HepG2 (cell line): ENCODE data around the gene DDAH2. TPM values are rescaled to one million over a fixed set of nuclear protein-coding genes. Genes with fewer than 3 reads are reported as not detected.

Experiments used
- DNMT3B ChIP-seq: conservative IDR thresholded peaks from 2 replicates; pipeline ENCODE4 v1.6.1; 2016; ENCODE audit warnings: missing biosample characterization, control low read depth
- KDM2A ChIP-seq: sonication (generic); formaldehyde crosslinking; IDR thresholded peaks from 2 replicates; pipeline ENCODE4 v1.4.0; 2020; ENCODE audit warnings: low read depth, missing genetic modification reagents, borderline replicate concordance
- MAFF ChIP-seq: IDR thresholded peaks from 2 replicates; pipeline ENCODE4 v1.6.1; 2011; ENCODE audit warnings: low read depth, low read length, improper control_type of control experiment
- MATR3 ChIP-seq: sonication (generic); formaldehyde crosslinking; IDR thresholded peaks from 2 replicates; pipeline ENCODE4 v1.4.0; 2020; ENCODE audit warnings: missing genetic modification reagents
- NR0B2 ChIP-seq: sonication (generic); formaldehyde crosslinking; IDR thresholded peaks from 2 replicates; pipeline ENCODE4 v1.4.0; 2020; ENCODE audit warnings: mild to moderate bottlenecking, missing genetic modification reagents
- ZNF142 ChIP-seq: sonication (generic); formaldehyde crosslinking; IDR thresholded peaks from 2 replicates; pipeline ENCODE4 v1.4.0; 2020; ENCODE audit warnings: missing genetic modification reagents
- ZSCAN31 ChIP-seq: sonication (generic); formaldehyde crosslinking; IDR thresholded peaks from 2 replicates; pipeline ENCODE4 v1.5.0; 2020; ENCODE audit warnings: low read depth, mild to moderate bottlenecking, missing genetic modification reagents
- polyA plus RNA-seq, 8 experiments: library from polyadenylated mRNA; depleted of rRNA in 3 of 8; stranded (reverse) in 7 of 8; unstranded in 1 of 8; fragments of >200 nt; fragmentation: Illumina TruSeq in 4 of 8; extraction: Trizol in 4 of 8; gene quantifications; 2 replicates each; pipeline versions ENCODE4 v1.2.1 to v1.2.3, GENCODE V29; 2011 to 2016; ENCODE audit warnings: low read depth in 4 of 8, missing spikeins in 1 of 8, mixed read lengths in 1 of 8; ENCODE audit not compliant: insufficient read depth in 1 of 8
- total RNA-seq, 5 experiments: library from RNA; depleted of rRNA; stranded (reverse); fragments of >200 nt; fragmentation: Illumina TruSeq; extraction: Trizol; gene quantifications; 2 replicates each; pipeline ENCODE4 v1.2.3, GENCODE V29; 2016; ENCODE audit warnings: low read depth in 1 of 5

The DDAH2 gene
- total and polyA plus RNA-seq, 2 of the 13 experiments (the other 11 are each of a cell fraction or from before 2014, with no cell fraction given) = 16.4 to 21.1 TPM

- TF ChIP-seq ZNF142 (no peak), KDM2A (no peak), MATR3 (CRISPR knock-in tag) (no peak), DNMT3B (CRISPR knock-in tag) (no peak), ZSCAN31 (CRISPR knock-in tag) (no peak), NR0B2 (CRISPR knock-in tag) (no peak), MAFF (no peak)
Observed at GRCh38 chr6:31770860-31771259, 41.8 kb upstream of the DDAH2 start (continued).
